H9 (cell line): ENCODE data around the gene ZNF200. TPM values are rescaled to one million over a fixed set of nuclear protein-coding genes. Genes with fewer than 3 reads are reported as not detected.

Experiments
- DNase-seq: peaks from one replicate; pipeline ENCODE4 v3.0.0-alpha.2; 2017
- H2AFZ ChIP-seq: one replicate; pipeline ENCODE4 v1.6.1; 2013; ENCODE audit warnings: mild to moderate bottlenecking, low read length, control low read depth, moderate library complexity
- H2AK5ac ChIP-seq: 2 replicates; pipeline ENCODE4 v1.6.1; 2013; ENCODE audit warnings: low read length, control low read depth, mixed read lengths; ENCODE audit not compliant: insufficient read length
- H2BK120ac ChIP-seq: one replicate; pipeline ENCODE4 v1.6.1; 2013; ENCODE audit warnings: low read depth, mild to moderate bottlenecking, low read length, control low read depth, inconsistent platforms; ENCODE audit not compliant: poor library complexity, severe bottlenecking
- H2BK12ac ChIP-seq: 2 replicates; pipeline ENCODE4 v1.6.1; 2013; ENCODE audit warnings: low read length, control low read depth, mixed read lengths, low read depth; ENCODE audit not compliant: insufficient read length
- H2BK15ac ChIP-seq: 2 replicates; pipeline ENCODE4 v1.6.1; 2013; ENCODE audit warnings: low read depth, low read length, control low read depth
- H2BK20ac ChIP-seq: one replicate; pipeline ENCODE4 v1.6.1; 2013; ENCODE audit warnings: low read depth, mild to moderate bottlenecking, low read length, control low read depth, inconsistent platforms; ENCODE audit not compliant: poor library complexity, severe bottlenecking
- H2BK5ac ChIP-seq: 2 replicates; pipeline ENCODE4 v1.6.1; 2013; ENCODE audit warnings: low read length, control low read depth, mixed read lengths; ENCODE audit not compliant: insufficient read length
- H3K14ac ChIP-seq: 2 replicates; pipeline ENCODE4 v1.6.1; 2013; ENCODE audit warnings: low read length, control low read depth; ENCODE audit not compliant: insufficient read depth
- H3K18ac ChIP-seq: 2 replicates; pipeline ENCODE4 v1.6.1; 2013; ENCODE audit warnings: low read depth, mild to moderate bottlenecking, mixed read lengths, low read length, control low read depth; ENCODE audit not compliant: insufficient read length
- H3K23ac ChIP-seq: 2 replicates; pipeline ENCODE4 v1.6.1; 2013; ENCODE audit warnings: low read length, control low read depth, mixed read lengths, low read depth; ENCODE audit not compliant: insufficient read length
- H3K23me2 ChIP-seq: 2 replicates; pipeline ENCODE4 v1.6.1; 2013; ENCODE audit warnings: low read depth, mild to moderate bottlenecking, mixed read lengths, low read length, control low read depth; ENCODE audit not compliant: insufficient read length, poor library complexity, severe bottlenecking
- H3K27ac ChIP-seq: 2 replicates; pipeline ENCODE4 v1.5.1; 2013; ENCODE audit warnings: low read length, control low read depth, mixed read lengths, low read depth; ENCODE audit not compliant: insufficient read length
- H3K27me3 ChIP-seq: 2 replicates; pipeline ENCODE4 v1.6.1; 2013; ENCODE audit warnings: low read length, control low read depth, inconsistent platforms; ENCODE audit not compliant: insufficient read depth
- H3K4ac ChIP-seq: 2 replicates; pipeline ENCODE4 v1.6.1; 2013; ENCODE audit warnings: low read depth, mild to moderate bottlenecking, control low read depth, inconsistent platforms, low read length, moderate library complexity
- H3K4me1 ChIP-seq: 2 replicates; pipeline ENCODE4 v1.6.1; 2013; ENCODE audit warnings: low read length, control low read depth, inconsistent platforms; ENCODE audit not compliant: insufficient read depth
- H3K4me2 ChIP-seq: 2 replicates; pipeline ENCODE4 v1.6.1; 2013; ENCODE audit warnings: low read length, control low read depth, mixed read lengths; ENCODE audit not compliant: insufficient read length, insufficient read depth
- H3K56ac ChIP-seq: 2 replicates; pipeline ENCODE4 v1.6.1; 2013; ENCODE audit warnings: low read depth, mild to moderate bottlenecking, mixed read lengths, low read length, control low read depth; ENCODE audit not compliant: insufficient read length
- H3K79me1 ChIP-seq: 2 replicates; pipeline ENCODE4 v1.6.1; 2013; ENCODE audit warnings: low read depth, mild to moderate bottlenecking, moderate library complexity, low read length, control low read depth, inconsistent platforms; ENCODE audit not compliant: insufficient read depth, poor library complexity, severe bottlenecking
- H3K79me2 ChIP-seq: 2 replicates; pipeline ENCODE4 v1.6.1; 2013; ENCODE audit warnings: low read length, control low read depth, inconsistent platforms; ENCODE audit not compliant: insufficient read depth
- H3K9ac ChIP-seq: 2 replicates; pipeline ENCODE4 v1.6.1; 2013; ENCODE audit warnings: low read length, control low read depth, mixed read lengths; ENCODE audit not compliant: insufficient read length; ENCODE audit errors: extremely low read depth
- H3K9me3 ChIP-seq: one replicate; pipeline ENCODE4 v1.6.1; 2013; ENCODE audit warnings: low read depth, low read length, inconsistent platforms; ENCODE audit not compliant: control insufficient read depth
- H3T11ph ChIP-seq: one replicate; pipeline ENCODE4 v1.6.1; 2013; ENCODE audit warnings: mild to moderate bottlenecking, low read length, control low read depth, inconsistent platforms
- H4K20me1 ChIP-seq: one replicate; pipeline ENCODE4 v1.6.1; 2013; ENCODE audit not compliant: control insufficient read depth, insufficient read length, insufficient read depth
- H4K5ac ChIP-seq: 2 replicates; pipeline ENCODE4 v1.6.1; 2013; ENCODE audit warnings: low read depth, mild to moderate bottlenecking, mixed read lengths, low read length, control low read depth; ENCODE audit not compliant: insufficient read length
- H4K8ac ChIP-seq: replicated peaks from 2 replicates; pipeline ENCODE4 v1.6.1; 2013; ENCODE audit warnings: low read length, control low read depth, mixed read lengths, low read depth; ENCODE audit not compliant: insufficient read length
- H4K91ac ChIP-seq: 2 replicates; pipeline ENCODE4 v1.6.1; 2013; ENCODE audit warnings: low read depth, mild to moderate bottlenecking, moderate library complexity, mixed read lengths, low read length, control low read depth; ENCODE audit not compliant: insufficient read length
- H3K27ac Mint-ChIP-seq, 3 experiments: 2 replicates in 2 of 3; 3 replicates in 1 of 3; pipeline ENCODE4 v1.8.0; 2020 to 2021; ENCODE audit warnings: mixed read lengths in 3 of 3, mild to moderate bottlenecking in 1 of 3, moderate library complexity in 1 of 3
- H3K27me3 Mint-ChIP-seq: 2 replicates; pipeline ENCODE4 v1.8.0; 2021; ENCODE audit warnings: low read depth, mild to moderate bottlenecking, moderate library complexity, mixed read lengths
- H3K36me3 Mint-ChIP-seq, 3 experiments: 2 replicates in 2 of 3; 3 replicates in 1 of 3; pipeline ENCODE4 v1.8.0; 2020 to 2021; ENCODE audit warnings: low read depth in 3 of 3, mixed read lengths in 3 of 3; ENCODE audit not compliant: insufficient read depth in 1 of 3
- H3K4me1 Mint-ChIP-seq, 2 experiments: 2 replicates each; pipeline ENCODE4 v1.8.0; 2020; ENCODE audit warnings: mixed read lengths in 2 of 2
- H3K4me3 Mint-ChIP-seq, 2 experiments: 2 replicates in 1 of 2; 3 replicates in 1 of 2; pipeline ENCODE4 v1.8.0; 2020 to 2021; ENCODE audit warnings: mild to moderate bottlenecking in 2 of 2, mixed read lengths in 2 of 2, moderate library complexity in 1 of 2
- H3K9me3 Mint-ChIP-seq, 2 experiments: 2 replicates in 1 of 2; 3 replicates in 1 of 2; pipeline ENCODE4 v1.8.0; 2020; ENCODE audit warnings: mild to moderate bottlenecking in 2 of 2, mixed read lengths in 2 of 2, moderate library complexity in 1 of 2
- CTCF ChIP-seq: fragments of 200-600 bp; sonication (generic); conservative IDR thresholded peaks from 3 replicates; pipeline ENCODE4 v1.8.0; 2021; ENCODE audit warnings: antibody characterized with exemption, mild to moderate bottlenecking
- WGBS: extraction: QIAGEN DNeasy Blood & Tissue Kit; methylation state at CpG from one replicate; pipeline ENCODE4 v1.1.7; 2013; ENCODE audit warnings: missing lambda C conversion rate, low lambda C conversion rate, mixed read lengths; ENCODE audit not compliant: insufficient read length; ENCODE audit errors: extremely low coverage; 5-methylcytosine and 5-hydroxymethylcytosine counted together
- total RNA-seq: library from RNA; stranded (reverse); gene quantifications from 2 replicates; pipeline ENCODE4 v1.2.1, GENCODE V29; 2021

ZNF200 gene
- total RNA-seq, 1 experiment from 2014 or later = 14.9 TPM

- H3K79me2 ChIP-seq = no peaks in the 10 kb centered on the region
- H3K9ac ChIP-seq = no peak overlapping the region
- Mint-ChIP-seq H3K4me3 (no peak overlapping the region), H3K27me3 (peaks cover 40% of the 10 kb centered on the region), H3K9me3 (peaks cover 72 to 90% of the 10 kb centered on the region in 2 experiments), H3K4me1 (no peaks in the 10 kb centered on the region), H3K36me3 (peaks cover 1 to 3% (median 1%) of the 10 kb centered on the region in 3 experiments; a peak in 5 of 7 replicates), H3K27ac (no peak overlapping the region)
- no peak overlapping the region for H2AFZ ChIP-seq
- H4K5ac ChIP-seq = no peak overlapping the region
- no peak overlapping the region for H3K23ac ChIP-seq
- WGBS = no CpG with 5 or more reads among the region's 1 CpG
- no peak overlapping the region for H3K18ac ChIP-seq
- H2AK5ac ChIP-seq = no peak overlapping the region
- H4K20me1 ChIP-seq = no peaks in the 10 kb centered on the region
- H3K14ac ChIP-seq = no peak overlapping the region
- no peaks in the 10 kb centered on the region for H3K23me2 ChIP-seq
- no peak overlapping the region for H2BK120ac ChIP-seq
- no peak overlapping the region for H2BK20ac ChIP-seq
- no peak overlapping the region for H4K8ac ChIP-seq
- no peak overlapping the region for H3T11ph ChIP-seq
- H3K56ac ChIP-seq = no peak overlapping the region
- no peaks in the 10 kb centered on the region for H3K79me1 ChIP-seq
- H3K4me1 ChIP-seq = no peaks in the 10 kb centered on the region
- no peak overlapping the region for H3K4me2 ChIP-seq
- H2BK12ac ChIP-seq = no peak overlapping the region
- no peak overlapping the region for H3K27ac ChIP-seq
- TF ChIP-seq CTCF = no peak
- no peaks in the 10 kb centered on the region for H3K27me3 ChIP-seq
- H2BK15ac ChIP-seq = no peak overlapping the region
- DNase-seq = no peak
- no peak overlapping the region for H2BK5ac ChIP-seq
- H3K9me3 ChIP-seq = no peaks in the 10 kb centered on the region
- no peak overlapping the region for H3K4ac ChIP-seq
- H4K91ac ChIP-seq = no peak overlapping the region
Observed at GRCh38 chr16:3212567-3212966, 22.4 kb downstream of the ZNF200 start.
